IMR-90 (cell line): Measurements from ENCODE around the gene LPAR2.

Experiments
- BHLHE40 ChIP-seq: fragments of 150-350 bp; IDR thresholded peaks from 2 replicates; pipeline ENCODE4 v1.6.1; 2016; ENCODE audit warnings: mild to moderate bottlenecking, low read depth, low read length
- CHD1 ChIP-seq: IDR thresholded peaks from 2 replicates; pipeline ENCODE4 v1.6.1; 2012; ENCODE audit warnings: low read depth, low read length, improper control_type of control experiment
- ELK1 ChIP-seq: fragments of 150-350 bp; IDR thresholded peaks from 2 replicates; pipeline ENCODE4 v1.6.1; 2016; ENCODE audit warnings: low read depth, mild to moderate bottlenecking, low read length, moderate library complexity, borderline replicate concordance
- FOS ChIP-seq: fragments of 150-350 bp; IDR thresholded peaks from 2 replicates; pipeline ENCODE4 v1.6.1; 2016; ENCODE audit warnings: low read depth, low read length
- MAFK ChIP-seq: IDR thresholded peaks from 2 replicates; pipeline ENCODE4 v1.6.1; 2012; ENCODE audit warnings: low read depth, low read length, improper control_type of control experiment
- MXI1 ChIP-seq: IDR thresholded peaks from 2 replicates; pipeline ENCODE4 v1.6.1; 2012; ENCODE audit warnings: low read depth, mild to moderate bottlenecking, low read length, moderate library complexity, borderline replicate concordance
- POLR2A ChIP-seq: IDR thresholded peaks from 2 replicates; pipeline ENCODE4 v1.6.1; 2012; ENCODE audit warnings: mild to moderate bottlenecking, low read depth, low read length
- RAD21 ChIP-seq: IDR thresholded peaks from 2 replicates; pipeline ENCODE4 v1.6.1; 2012; ENCODE audit warnings: low read length, improper control_type of control experiment
- RCOR1 ChIP-seq: IDR thresholded peaks from 2 replicates; pipeline ENCODE4 v1.6.1; 2012; ENCODE audit warnings: mild to moderate bottlenecking, low read length, improper control_type of control experiment; ENCODE audit not compliant: insufficient replicate concordance
- RFX5 ChIP-seq: IDR thresholded peaks from 2 replicates; pipeline ENCODE4 v1.8.0; 2012; ENCODE audit warnings: low read depth, mild to moderate bottlenecking, low read length, moderate library complexity
- SMC3 ChIP-seq: fragments of 150-350 bp; IDR thresholded peaks from 2 replicates; pipeline ENCODE4 v1.6.1; 2016; ENCODE audit warnings: low read depth, mild to moderate bottlenecking, antibody characterized with exemption, low read length, moderate library complexity
- USF2 ChIP-seq: fragments of 150-350 bp; IDR thresholded peaks from 2 replicates; pipeline ENCODE4 v1.6.1; 2017; ENCODE audit warnings: mild to moderate bottlenecking, antibody characterized with exemption, low read length, low read depth
- TF ChIP-seq, protein P1 (sequence below): conservative IDR thresholded peaks from 2 replicates; pipeline ENCODE4 v1.5.1; 2012; ENCODE audit warnings: mild to moderate bottlenecking, low read depth, low read length, improper control_type of control experiment

DNA sequence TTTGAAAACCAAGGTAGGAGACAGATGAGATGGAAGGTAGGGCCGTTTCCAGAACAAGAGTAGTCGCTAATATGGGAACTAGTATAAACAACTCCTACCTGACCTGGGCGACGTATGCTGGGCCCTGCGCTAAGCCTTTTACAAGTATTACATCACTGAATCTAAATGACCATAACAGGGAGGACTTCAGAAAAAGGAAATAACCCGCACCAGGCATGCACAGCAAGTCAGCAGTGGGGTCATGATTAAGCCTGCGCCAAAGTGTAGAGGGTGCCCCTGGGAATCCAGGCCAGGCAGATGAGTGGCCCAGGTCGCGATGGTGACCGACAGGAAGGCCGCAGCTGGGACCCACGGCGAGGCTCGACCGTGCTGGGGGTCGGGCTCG, 34.8 kb upstream of the LPAR2 start:
- TF ChIP-seq BHLHE40 (no peak), RFX5 (no peak), ELK1 (no peak), POLR2A (no peak), RAD21 (no peak), MXI1 (no peak), FOS (no peak), SMC3 (no peak), USF2 (no peak), RCOR1 (no peak), CHD1 (no peak), MAFK (no peak)
- TF ChIP-seq, protein P1, sequence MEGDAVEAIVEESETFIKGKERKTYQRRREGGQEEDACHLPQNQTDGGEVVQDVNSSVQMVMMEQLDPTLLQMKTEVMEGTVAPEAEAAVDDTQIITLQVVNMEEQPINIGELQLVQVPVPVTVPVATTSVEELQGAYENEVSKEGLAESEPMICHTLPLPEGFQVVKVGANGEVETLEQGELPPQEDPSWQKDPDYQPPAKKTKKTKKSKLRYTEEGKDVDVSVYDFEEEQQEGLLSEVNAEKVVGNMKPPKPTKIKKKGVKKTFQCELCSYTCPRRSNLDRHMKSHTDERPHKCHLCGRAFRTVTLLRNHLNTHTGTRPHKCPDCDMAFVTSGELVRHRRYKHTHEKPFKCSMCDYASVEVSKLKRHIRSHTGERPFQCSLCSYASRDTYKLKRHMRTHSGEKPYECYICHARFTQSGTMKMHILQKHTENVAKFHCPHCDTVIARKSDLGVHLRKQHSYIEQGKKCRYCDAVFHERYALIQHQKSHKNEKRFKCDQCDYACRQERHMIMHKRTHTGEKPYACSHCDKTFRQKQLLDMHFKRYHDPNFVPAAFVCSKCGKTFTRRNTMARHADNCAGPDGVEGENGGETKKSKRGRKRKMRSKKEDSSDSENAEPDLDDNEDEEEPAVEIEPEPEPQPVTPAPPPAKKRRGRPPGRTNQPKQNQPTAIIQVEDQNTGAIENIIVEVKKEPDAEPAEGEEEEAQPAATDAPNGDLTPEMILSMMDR, result no peak
